ENCODE data around the gene GAS7.

GAS7 gene

DNA sequence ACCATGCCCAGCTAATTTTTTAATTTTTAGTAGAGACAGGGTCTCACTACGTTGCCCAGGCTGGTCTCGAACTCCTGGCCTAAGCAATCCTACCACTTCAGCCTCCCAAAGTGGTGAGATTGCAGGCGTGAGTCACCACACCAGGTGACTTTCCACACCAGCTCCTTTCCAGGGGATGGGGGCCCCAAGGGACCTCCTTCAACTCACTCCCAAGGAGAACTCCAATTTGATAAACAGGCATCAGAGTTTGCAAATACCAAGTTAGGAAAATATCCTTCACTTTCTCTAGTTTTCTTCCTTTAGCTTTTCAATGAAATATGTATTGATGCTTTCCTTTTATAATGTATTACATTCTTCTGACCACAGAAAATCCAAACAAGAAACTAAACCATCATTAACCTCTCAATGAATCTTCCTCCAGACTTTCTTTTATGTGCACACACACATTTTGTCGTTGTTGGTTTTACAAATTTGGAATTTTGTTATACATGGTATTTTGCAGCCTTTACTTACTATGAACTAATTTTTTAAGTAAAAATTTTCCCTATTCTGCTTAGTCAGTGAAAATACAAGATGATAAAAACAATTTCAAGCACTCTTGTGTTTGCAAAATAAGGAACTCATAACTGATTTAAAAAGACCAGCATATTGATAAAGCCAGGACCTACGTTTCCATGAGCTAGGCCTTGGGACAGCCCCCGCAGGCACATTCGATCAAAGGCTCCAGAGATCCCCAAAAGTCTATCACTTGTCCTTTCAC lies 32.0 kb downstream of the GAS7 start:
- no peak overlapping the region for H3K4me3 ChIP-seq (ENCODE audit: low read length)
- TF ChIP-seq, protein P1, sequence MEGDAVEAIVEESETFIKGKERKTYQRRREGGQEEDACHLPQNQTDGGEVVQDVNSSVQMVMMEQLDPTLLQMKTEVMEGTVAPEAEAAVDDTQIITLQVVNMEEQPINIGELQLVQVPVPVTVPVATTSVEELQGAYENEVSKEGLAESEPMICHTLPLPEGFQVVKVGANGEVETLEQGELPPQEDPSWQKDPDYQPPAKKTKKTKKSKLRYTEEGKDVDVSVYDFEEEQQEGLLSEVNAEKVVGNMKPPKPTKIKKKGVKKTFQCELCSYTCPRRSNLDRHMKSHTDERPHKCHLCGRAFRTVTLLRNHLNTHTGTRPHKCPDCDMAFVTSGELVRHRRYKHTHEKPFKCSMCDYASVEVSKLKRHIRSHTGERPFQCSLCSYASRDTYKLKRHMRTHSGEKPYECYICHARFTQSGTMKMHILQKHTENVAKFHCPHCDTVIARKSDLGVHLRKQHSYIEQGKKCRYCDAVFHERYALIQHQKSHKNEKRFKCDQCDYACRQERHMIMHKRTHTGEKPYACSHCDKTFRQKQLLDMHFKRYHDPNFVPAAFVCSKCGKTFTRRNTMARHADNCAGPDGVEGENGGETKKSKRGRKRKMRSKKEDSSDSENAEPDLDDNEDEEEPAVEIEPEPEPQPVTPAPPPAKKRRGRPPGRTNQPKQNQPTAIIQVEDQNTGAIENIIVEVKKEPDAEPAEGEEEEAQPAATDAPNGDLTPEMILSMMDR (IDR thresholded peaks at IDR 0.05; ENCODE audit: insufficient read depth, low read depth, low read length, missing control alignments): no peak
- DNase-seq (ENCODE audit: low read depth): no peak

DNA sequence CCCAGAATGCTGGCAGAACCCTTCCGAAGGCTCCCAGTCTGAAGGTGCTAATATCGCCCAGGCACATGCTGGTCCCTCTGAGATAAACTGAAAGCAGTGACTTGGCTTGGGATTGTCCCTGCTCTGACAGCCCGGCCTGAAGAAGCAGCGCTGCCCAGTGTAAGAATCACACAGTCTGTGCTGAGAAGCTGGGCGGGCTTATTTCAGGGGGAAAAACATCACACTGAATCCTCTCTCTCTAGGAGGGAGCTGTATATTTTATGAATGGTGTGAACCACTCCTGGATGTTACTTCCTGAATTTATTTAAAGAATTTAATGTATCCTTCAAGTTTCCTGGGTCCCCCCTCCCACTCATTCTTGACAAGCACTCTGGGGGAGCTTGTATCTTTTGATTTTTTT lies 36.3 kb downstream of the GAS7 start:
- TF ChIP-seq, protein P1 (IDR thresholded peaks at IDR 0.05; ENCODE audit: insufficient read depth, low read depth, low read length, missing control alignments): no peak
- H3K4me3 ChIP-seq (ENCODE audit: low read length): no peak overlapping the region
- no peak for DNase-seq (ENCODE audit: low read depth)

DNA sequence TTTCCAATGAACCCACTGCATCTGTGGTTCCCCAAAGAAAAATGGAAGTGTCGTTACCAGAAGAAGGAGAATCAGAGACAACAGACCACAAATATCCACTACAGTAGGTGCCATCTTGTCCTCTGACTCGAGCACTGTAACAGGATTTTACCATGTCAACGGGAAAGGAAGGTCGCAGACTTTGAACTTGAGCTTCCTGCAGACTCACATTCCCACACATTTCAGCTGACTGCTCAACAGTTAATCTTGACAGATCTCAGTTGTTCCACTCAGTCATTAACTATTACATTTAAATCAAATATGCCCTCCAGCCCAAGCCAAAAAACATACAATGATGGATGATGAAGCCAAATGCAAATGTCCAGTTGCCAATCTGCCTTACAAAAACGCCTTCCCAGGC lies 37.0 kb downstream of the GAS7 start:
- TF ChIP-seq, protein P1 (IDR thresholded peaks at IDR 0.05; ENCODE audit: insufficient read depth, low read depth, low read length, missing control alignments): no peak
- DNase-seq (ENCODE audit: low read depth): no peak
- H3K4me3 ChIP-seq (ENCODE audit: low read length): no peak overlapping the region

DNA sequence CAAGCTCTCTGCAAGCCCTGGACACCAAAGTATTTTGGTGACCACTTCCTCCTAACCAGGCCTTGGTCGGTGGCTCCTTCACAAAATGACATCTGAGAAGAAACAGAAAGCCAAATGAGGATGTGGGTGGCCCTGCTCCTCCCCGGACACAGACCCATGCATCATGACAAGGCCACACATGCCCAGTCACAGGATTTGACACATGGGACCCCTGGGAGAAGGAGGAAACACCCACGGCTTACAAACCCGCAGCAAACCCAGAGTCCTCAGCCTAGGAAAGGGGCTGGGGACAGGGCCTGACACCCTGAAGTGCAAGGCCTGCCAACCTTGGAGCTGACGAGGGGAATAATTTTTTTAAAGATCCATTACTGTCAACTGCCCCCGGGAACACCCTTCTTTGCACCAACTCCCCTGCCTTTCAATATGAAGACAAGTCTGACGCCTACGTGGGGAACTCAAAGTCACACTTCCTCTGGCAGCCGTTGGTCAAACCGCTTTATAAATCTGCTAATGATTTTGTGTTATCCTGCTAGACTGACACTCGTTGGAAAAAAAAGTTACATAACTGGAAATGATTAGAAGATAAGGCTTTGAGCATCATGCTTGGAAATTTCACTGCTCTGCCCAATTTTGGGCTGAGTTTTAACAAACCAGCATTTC lies 41.3 kb downstream of the GAS7 start:
- H3K4me3 ChIP-seq (ENCODE audit: low read length): no peak overlapping the region
- no peak for DNase-seq (ENCODE audit: low read depth)
- TF ChIP-seq, protein P1 (IDR thresholded peaks at IDR 0.05; ENCODE audit: insufficient read depth, low read depth, low read length, missing control alignments): no peak

DNA sequence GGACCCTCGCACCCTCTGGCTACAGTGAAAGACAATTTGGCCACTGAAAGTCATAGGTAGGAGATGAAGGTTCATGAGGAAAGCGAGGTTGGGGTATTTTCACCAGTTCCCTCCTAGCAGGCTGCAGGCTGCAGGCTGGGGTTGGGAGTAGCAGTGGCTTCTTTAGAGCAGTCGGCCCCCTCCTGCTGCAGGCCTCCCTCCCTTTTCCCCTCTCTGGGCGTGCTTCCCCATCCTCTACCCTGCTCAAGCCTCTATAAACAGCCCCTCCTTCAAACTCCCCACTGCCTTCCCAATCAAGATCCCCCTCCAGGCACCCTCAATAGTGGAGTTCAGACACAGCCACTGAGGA lies 41.8 kb downstream of the GAS7 start:
- TF ChIP-seq, protein P1 (IDR thresholded peaks at IDR 0.05; ENCODE audit: insufficient read depth, low read depth, low read length, missing control alignments): no peak

DNA sequence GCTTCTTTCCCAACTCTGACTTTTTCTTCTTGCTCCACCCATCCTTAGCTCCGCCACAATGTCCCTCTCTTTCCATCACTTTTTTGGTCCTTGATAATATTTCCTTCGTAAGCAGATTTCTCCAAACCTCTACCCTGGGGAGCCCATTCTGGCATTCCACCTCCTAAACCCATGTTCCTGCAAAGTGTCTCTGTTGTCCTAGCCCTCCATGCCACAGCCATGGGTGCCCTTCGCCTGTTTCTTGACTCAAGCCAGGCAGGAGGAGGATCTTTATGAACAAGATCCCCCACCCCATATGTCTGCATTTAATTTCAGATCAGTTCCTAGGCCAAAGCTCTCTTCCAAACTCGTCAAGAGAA lies 42.4 kb downstream of the GAS7 start:
- no peak overlapping the region for H3K4me3 ChIP-seq (ENCODE audit: low read length)
- TF ChIP-seq, protein P1 (IDR thresholded peaks at IDR 0.05; ENCODE audit: insufficient read depth, low read depth, low read length, missing control alignments): no peak
- DNase-seq (ENCODE audit: low read depth): no peak

More for the DNA sequence above, 41.8 kb downstream of the GAS7 start:
- no peak for DNase-seq (ENCODE audit: low read depth)
- H3K4me3 ChIP-seq (ENCODE audit: low read length): no peak overlapping the region
